ENCODE data around the gene SLC16A13.
"Not testable (repeated sequence)": the region's sequence is repeated elsewhere in the genome, so short reads cannot be mapped to it uniquely, and the experiment has no call there.

The SLC16A13 gene

GRCh38 chr17:7035591-7036368 lies at the start of gene SLC16A13:
Gene SLC16A13, plus strand, starts transcription at chr17:7036015. Its CDS starts 368 bp downstream, at chr17:7036383.
- DNase-seq: peak; percentile 77 to 90

GRCh38 chr17:6986676-6987075 lies 49.1 kb upstream of the SLC16A13 start:
- no peak for DNase-seq

- no peak for DNase-seq
Measured at GRCh38 chr17:6989779-6990178, 46.0 kb upstream of the SLC16A13 start.

GRCh38 chr17:6993613-6994056 lies 42.2 kb upstream of the SLC16A13 start:
- not testable (repeated sequence) for DNase-seq

- no peak for DNase-seq
Measured at GRCh38 chr17:6994118-6994598, 41.7 kb upstream of the SLC16A13 start.

GRCh38 chr17:6994666-6995256 lies 41.1 kb upstream of the SLC16A13 start:
- no peak for DNase-seq

GRCh38 chr17:6995500-6996255 lies 40.1 kb upstream of the SLC16A13 start, which contains the start of gene ALOX12:
Gene ALOX12, plus strand, starts transcription at chr17:6996049. Its CDS starts 69 bp downstream, at chr17:6996118.
- DNase-seq: no peak

- DNase-seq: no peak
Measured at GRCh38 chr17:6996256-6997011, 39.4 kb upstream of the SLC16A13 start.

GRCh38 chr17:6997171-6997570 lies 38.6 kb upstream of the SLC16A13 start:
- DNase-seq: no peak

GRCh38 chr17:6998855-6999508 lies 36.8 kb upstream of the SLC16A13 start:
- DNase-seq: no peak

- no peak for DNase-seq
Measured at GRCh38 chr17:7001318-7001961, 34.4 kb upstream of the SLC16A13 start.

GRCh38 chr17:7002288-7003047 lies 33.3 kb upstream of the SLC16A13 start:
- no peak for DNase-seq

- DNase-seq: no peak
Measured at GRCh38 chr17:7003745-7004144, 32.1 kb upstream of the SLC16A13 start.

GRCh38 chr17:7004398-7005253 lies 31.2 kb upstream of the SLC16A13 start:
- no peak for DNase-seq

- DNase-seq: no peak
Measured at GRCh38 chr17:7005716-7006115, 30.1 kb upstream of the SLC16A13 start.

GRCh38 chr17:7007143-7007542 lies 28.7 kb upstream of the SLC16A13 start:
- DNase-seq: no peak

GRCh38 chr17:7010523-7010922 lies 25.3 kb upstream of the SLC16A13 start:
- DNase-seq: no peak

GRCh38 chr17:7011415-7011814 lies 24.4 kb upstream of the SLC16A13 start:
- no peak for DNase-seq

GRCh38 chr17:7011942-7012254 lies 23.9 kb upstream of the SLC16A13 start:
- DNase-seq: no peak
